GM21529 (cell line): ENCODE data around the gene ZBTB8A.

ENCODE experiments used
- ATAC-seq: cut with Tn5 transposase; IDR thresholded peaks from one replicate; pipeline ENCODE4 v1.9.1; 2021; ENCODE audit not compliant: unreplicated experiment

Gene ZBTB8A

GRCh38 chr1:32651461-32652073 lies 112.3 kb downstream of the ZBTB8A start:
- peak; percentile 12 for ATAC-seq

GRCh38 chr1:32652244-32652962 lies 113.2 kb downstream of the ZBTB8A start:
- ATAC-seq: no peak
